C4-2B (cell line): ENCODE data around the gene HOXD11.

Source experiments
- ZFX ChIP-seq: fragments of 450-650 bp; IDR thresholded peaks from 2 replicates; pipeline ENCODE4 v1.6.1; 2017
- TF ChIP-seq, protein P1 (sequence below): fragments of 450-650 bp; conservative IDR thresholded peaks from 2 replicates; pipeline ENCODE4 v1.5.1; 2017; ENCODE audit warnings: mild to moderate bottlenecking

DNA sequence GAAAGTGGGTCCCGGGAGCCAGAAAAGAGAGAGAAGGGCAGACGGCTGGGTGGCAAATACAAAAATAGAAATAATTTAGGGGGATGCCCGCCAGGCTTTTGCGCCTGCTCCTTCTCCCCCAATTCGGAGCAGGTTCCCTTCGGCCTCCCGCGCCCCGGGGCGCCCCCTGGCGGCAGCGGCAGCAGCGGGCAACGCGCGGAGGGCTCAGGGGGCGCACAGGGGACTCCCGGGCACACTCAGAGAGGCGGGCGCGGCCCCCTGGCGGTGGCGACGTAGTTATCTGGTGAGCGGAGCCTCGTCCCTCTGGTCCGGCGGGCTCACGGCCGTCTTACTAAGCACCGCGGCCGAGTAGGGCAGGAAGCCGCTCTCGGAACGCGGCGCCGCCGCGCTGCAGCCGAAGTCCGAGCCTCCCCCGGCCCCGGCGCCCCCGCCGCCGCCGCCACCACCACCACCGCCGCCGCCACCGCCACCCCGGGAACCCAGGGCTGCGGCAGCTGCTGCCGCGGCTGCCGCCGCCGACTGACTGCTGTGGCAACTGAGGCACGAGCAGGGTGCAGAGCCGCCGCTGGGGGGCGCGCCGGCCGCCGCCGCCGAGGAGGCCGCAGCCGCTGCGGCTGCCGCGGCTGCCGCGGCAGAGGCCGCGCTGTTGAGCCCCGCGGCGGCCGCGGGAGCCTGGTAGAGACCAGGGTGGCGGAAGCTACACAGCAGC is 27.1 kb upstream of the HOXD11 start:
- TF ChIP-seq, protein P1, sequence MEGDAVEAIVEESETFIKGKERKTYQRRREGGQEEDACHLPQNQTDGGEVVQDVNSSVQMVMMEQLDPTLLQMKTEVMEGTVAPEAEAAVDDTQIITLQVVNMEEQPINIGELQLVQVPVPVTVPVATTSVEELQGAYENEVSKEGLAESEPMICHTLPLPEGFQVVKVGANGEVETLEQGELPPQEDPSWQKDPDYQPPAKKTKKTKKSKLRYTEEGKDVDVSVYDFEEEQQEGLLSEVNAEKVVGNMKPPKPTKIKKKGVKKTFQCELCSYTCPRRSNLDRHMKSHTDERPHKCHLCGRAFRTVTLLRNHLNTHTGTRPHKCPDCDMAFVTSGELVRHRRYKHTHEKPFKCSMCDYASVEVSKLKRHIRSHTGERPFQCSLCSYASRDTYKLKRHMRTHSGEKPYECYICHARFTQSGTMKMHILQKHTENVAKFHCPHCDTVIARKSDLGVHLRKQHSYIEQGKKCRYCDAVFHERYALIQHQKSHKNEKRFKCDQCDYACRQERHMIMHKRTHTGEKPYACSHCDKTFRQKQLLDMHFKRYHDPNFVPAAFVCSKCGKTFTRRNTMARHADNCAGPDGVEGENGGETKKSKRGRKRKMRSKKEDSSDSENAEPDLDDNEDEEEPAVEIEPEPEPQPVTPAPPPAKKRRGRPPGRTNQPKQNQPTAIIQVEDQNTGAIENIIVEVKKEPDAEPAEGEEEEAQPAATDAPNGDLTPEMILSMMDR = peak; percentile 89
- TF ChIP-seq ZFX = peak; percentile 31; the same call in 1 of the 2 replicates
